ENCODE measurements around the gene MED12L.

GRCh38 chr3:151109286-151109800 lies 23.9 kb downstream of the MED12L start:
- no peak for TF ChIP-seq POLR2A (IDR thresholded peaks at IDR 0.05)
- no peak for TF ChIP-seq CTCF (IDR thresholded peaks at IDR 0.05)
- no peak for TF ChIP-seq POLR2AphosphoS5 (IDR thresholded peaks at IDR 0.05)

Data from upper lobe of left lung (tissue), 4 donors.